ENCODE data around the gene PSMC3IP. TPM values are rescaled to one million over a fixed set of nuclear protein-coding genes. Genes with fewer than 3 reads are reported as not detected.
A peak's percentile ranks its signal among the peaks of the same experiment; 100 is the strongest.

The PSMC3IP gene
- total and polyA plus RNA-seq, 2 of the 4 experiments (the other 2 are of a cell fraction), result 5.6 to 9.8 TPM

DNA sequence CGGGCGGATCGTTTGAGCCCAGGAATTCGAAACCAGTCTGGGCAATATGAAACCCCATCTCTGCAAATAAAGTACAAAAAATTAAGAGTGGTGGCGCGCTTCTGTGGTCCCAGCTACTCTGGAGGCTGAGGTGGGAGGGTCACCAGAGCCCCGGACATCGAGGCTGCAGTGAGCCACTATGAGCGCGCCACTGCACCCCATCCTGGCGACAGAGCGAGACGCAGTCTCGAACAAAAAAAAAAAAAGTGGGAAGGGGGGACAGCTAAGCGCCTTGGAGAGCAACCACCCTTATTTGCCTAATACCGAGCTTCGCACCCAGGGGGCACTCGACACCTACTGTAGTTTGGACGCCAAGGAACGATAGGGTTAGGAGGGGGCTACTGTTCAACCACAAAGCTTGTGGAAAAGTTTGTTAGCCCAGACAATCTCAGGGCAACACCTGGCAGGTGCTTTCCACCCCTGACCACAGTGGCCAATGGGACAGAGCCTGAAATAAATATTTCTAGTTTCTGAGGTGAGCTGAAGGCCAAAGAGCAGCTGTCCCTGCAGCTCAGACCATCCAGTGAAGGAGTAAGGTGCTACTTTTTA is 847 bp upstream of the PSMC3IP start:
- no peak overlapping the region for H2BK15ac ChIP-seq (ENCODE audit: low read depth, low read length)
- peak overlapping the region; percentile 91 for H2BK5ac ChIP-seq (ENCODE audit: low read depth, low read length, poor library complexity, severe bottlenecking)
- peak overlapping the region; percentile 99 for H2AFZ ChIP-seq (replicated peaks; ENCODE audit: low read length, poor library complexity)
- no TSS peak for BruUV-seq (replicated peaks)
- in situ Hi-C loops (cut with MboI; ENCODE audit: low sequenced_read_pairs), result loop anchor here (5.0 kb wide), 1 partner anchor 104 kb away; the partner anchor contains the start of genes CCR10 and CNTNAP1
- TF ChIP-seq MAZ (IDR thresholded peaks at IDR 0.05; ENCODE audit: borderline replicate concordance, low read depth, low read length), result peak; percentile 39; the same call in 1 of the 2 replicates
- peak; percentile 70 for TF ChIP-seq SMC3 (IDR thresholded peaks at IDR 0.05; ENCODE audit: low read depth, low read length)
- TF ChIP-seq BHLHE40 (IDR thresholded peaks at IDR 0.05; ENCODE audit: low read depth, low read length), result no peak
- TF ChIP-seq, protein P1, sequence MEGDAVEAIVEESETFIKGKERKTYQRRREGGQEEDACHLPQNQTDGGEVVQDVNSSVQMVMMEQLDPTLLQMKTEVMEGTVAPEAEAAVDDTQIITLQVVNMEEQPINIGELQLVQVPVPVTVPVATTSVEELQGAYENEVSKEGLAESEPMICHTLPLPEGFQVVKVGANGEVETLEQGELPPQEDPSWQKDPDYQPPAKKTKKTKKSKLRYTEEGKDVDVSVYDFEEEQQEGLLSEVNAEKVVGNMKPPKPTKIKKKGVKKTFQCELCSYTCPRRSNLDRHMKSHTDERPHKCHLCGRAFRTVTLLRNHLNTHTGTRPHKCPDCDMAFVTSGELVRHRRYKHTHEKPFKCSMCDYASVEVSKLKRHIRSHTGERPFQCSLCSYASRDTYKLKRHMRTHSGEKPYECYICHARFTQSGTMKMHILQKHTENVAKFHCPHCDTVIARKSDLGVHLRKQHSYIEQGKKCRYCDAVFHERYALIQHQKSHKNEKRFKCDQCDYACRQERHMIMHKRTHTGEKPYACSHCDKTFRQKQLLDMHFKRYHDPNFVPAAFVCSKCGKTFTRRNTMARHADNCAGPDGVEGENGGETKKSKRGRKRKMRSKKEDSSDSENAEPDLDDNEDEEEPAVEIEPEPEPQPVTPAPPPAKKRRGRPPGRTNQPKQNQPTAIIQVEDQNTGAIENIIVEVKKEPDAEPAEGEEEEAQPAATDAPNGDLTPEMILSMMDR (conservative IDR thresholded peaks at IDR 0.05; ENCODE audit: low read depth, low read length), result peak; percentile 76
- TF ChIP-seq RAD21 (IDR thresholded peaks at IDR 0.05; ENCODE audit: low read length), result peak; percentile 78
- no peaks in the 10 kb centered on the region for H3K9me3 ChIP-seq (ENCODE audit: control insufficient read depth, insufficient read depth, low read length)
- POLR2A ChIA-PET (ENCODE audit: unreplicated experiment), result interaction anchor here (0.6 kb wide), 1 partner anchor 26 kb away, joined by 3 read pairs; no protein-coding TSS in a partner anchor
- CTCF ChIA-PET, result interaction anchor here (0.6 to 2.0 kb wide), 18 partner anchors 8 to 378 kb away, joined by 3 to 15 read pairs (median 3); partner anchors contain the start of genes PLEKHH3, TUBG1 and TUBG2
- no peaks in the 10 kb centered on the region for H3K9me1 ChIP-seq (ENCODE audit: insufficient read depth, low read length)
- ATAC-seq (ENCODE audit: low read depth) (peak; percentile 55), DNase-seq (peak; percentile 70)
- peaks cover 39% of the 10 kb centered on the region for H3K36me3 ChIP-seq (ENCODE audit: control insufficient read depth, insufficient read depth, low read length)
- H3K56ac ChIP-seq (ENCODE audit: extremely low read depth, insufficient read depth, low read length), result peak overlapping the region; percentile 99
- dilution Hi-C loops (cut with HindIII; ENCODE audit: low sequenced_read_pairs, unreplicated experiment), result no loop called here
- peak overlapping the region; percentile 93 to 97 for H4K8ac ChIP-seq (ENCODE audit: low read depth in 2 of 2, low read length in 2 of 2)
- peak overlapping the region; percentile 98 for H3K9ac ChIP-seq (ENCODE audit: low read depth, low read length)
- H3K4ac ChIP-seq (ENCODE audit: low read depth, low read length), result peak overlapping the region; percentile 94
- H2AK5ac ChIP-seq (ENCODE audit: low read depth, low read length), result peak overlapping the region; percentile 91
- H2BK120ac ChIP-seq (ENCODE audit: low read depth, low read length), result no peak overlapping the region
- H2AK9ac ChIP-seq (replicated peaks; ENCODE audit: low read depth, low read length, poor library complexity), result peak overlapping the region; percentile 99
- peak overlapping the region; percentile 88 for H3K4me2 ChIP-seq (ENCODE audit: low read depth, low read length)
- H3K18ac ChIP-seq (ENCODE audit: low read depth, low read length), result no peak overlapping the region
- H4K91ac ChIP-seq (ENCODE audit: insufficient read depth, low read depth, low read length), result no peak overlapping the region
- H3K27ac ChIP-seq (ENCODE audit: insufficient read depth, low read length), result peak overlapping the region; percentile 96
- H2BK20ac ChIP-seq (ENCODE audit: low read depth, low read length), result no peak overlapping the region
- peaks cover 24 to 57% of the 10 kb centered on the region in 2 experiments; a peak in 3 of 4 replicates for H3K79me1 ChIP-seq (ENCODE audit: low read depth in 1 of 2, low read length in 2 of 2)
- H3K27me3 ChIP-seq (ENCODE audit: control insufficient read depth, insufficient read depth, low read length), result no peaks in the 10 kb centered on the region
- H3K4me1 ChIP-seq (ENCODE audit: control insufficient read depth, insufficient read depth, low read length), result peaks cover 5% of the 10 kb centered on the region
- H4K5ac ChIP-seq (ENCODE audit: low read depth, low read length), result peak overlapping the region; percentile 96
- H3K14ac ChIP-seq (replicated peaks; ENCODE audit: low read depth, low read length), result no peak overlapping the region
- intact Hi-C loops (cut with micrococcal nuclease), result loop anchor here (1.0 to 5.0 kb wide), 2 partner anchors 101 to 184 kb away; partner anchors contain the start of gene RAMP2
- H3K4me3 ChIP-seq (ENCODE audit: insufficient read depth, low read depth, low read length), result peak overlapping the region; percentile 81
- H3K23ac ChIP-seq (ENCODE audit: low read depth, low read length), result peak overlapping the region; percentile 98
- WGBS, 2 experiments (ENCODE audit: extremely low coverage in 2 of 2, insufficient read length in 1 of 2), result no CpG with 5 or more reads among the region's 20 CpGs
- peaks cover 3% of the 10 kb centered on the region; the same call in 1 of the 2 replicates for H4K20me1 ChIP-seq (ENCODE audit: insufficient read depth, low read length)
